WTC11 (cell line): ENCODE measurements around the gene ATP11A.

Experiments
- ATF3 ChIP-seq: sonication (generic); formaldehyde crosslinking; conservative IDR thresholded peaks from 2 replicates; pipeline ENCODE4 v1.8.1; 2022; ENCODE audit warnings: mild to moderate bottlenecking, missing genetic modification reagents
- CTCF ChIP-seq: fragments of 200-600 bp; IDR thresholded peaks from 2 replicates; pipeline ENCODE4 v1.8.0; 2022; ENCODE audit warnings: antibody characterized with exemption
- E2F1 ChIP-seq: sonication (generic); formaldehyde crosslinking; IDR thresholded peaks from 2 replicates; pipeline ENCODE4 v1.8.0; 2022; ENCODE audit warnings: mild to moderate bottlenecking, missing genetic modification reagents
- GABPB1 ChIP-seq: sonication (generic); formaldehyde crosslinking; IDR thresholded peaks from 2 replicates; pipeline ENCODE4 v1.8.1; 2023; ENCODE audit warnings: mild to moderate bottlenecking, missing genetic modification reagents
- MAX ChIP-seq: sonication (generic); formaldehyde crosslinking; IDR thresholded peaks from 2 replicates; pipeline ENCODE4 v1.8.0; 2022; ENCODE audit warnings: mild to moderate bottlenecking, missing genetic modification reagents
- MLX ChIP-seq: sonication (generic); formaldehyde crosslinking; IDR thresholded peaks from 2 replicates; pipeline ENCODE4 v1.8.1; 2023; ENCODE audit warnings: mild to moderate bottlenecking, missing genetic modification reagents, moderate library complexity
- NFYB ChIP-seq: sonication (generic); formaldehyde crosslinking; conservative IDR thresholded peaks from 2 replicates; pipeline ENCODE4 v1.8.0; 2022; ENCODE audit warnings: low read depth, missing genetic modification reagents
- SP1 ChIP-seq: sonication (generic); formaldehyde crosslinking; conservative IDR thresholded peaks from 2 replicates; pipeline ENCODE4 v1.8.1; 2022; ENCODE audit warnings: missing genetic modification reagents
- ZNF121 ChIP-seq: sonication (generic); formaldehyde crosslinking; IDR thresholded peaks from 2 replicates; pipeline ENCODE4 v1.8.0; 2023; ENCODE audit warnings: missing genetic modification reagents
- ZNF232 ChIP-seq: sonication (generic); formaldehyde crosslinking; IDR thresholded peaks from 2 replicates; pipeline ENCODE4 v1.8.0; 2022; ENCODE audit warnings: mild to moderate bottlenecking, missing genetic modification reagents

GRCh38 chr13:112709825-112710783 lies 20.3 kb downstream of the ATP11A start:
- TF ChIP-seq ZNF232 (no peak), CTCF (no peak), ZNF121 (CRISPR knock-in tag) (no peak), E2F1 (CRISPR knock-in tag) (no peak), ATF3 (no peak), SP1 (CRISPR knock-in tag) (no peak), MAX (CRISPR knock-in tag) (no peak), GABPB1 (CRISPR knock-in tag) (no peak), MLX (CRISPR knock-in tag) (no peak), NFYB (CRISPR knock-in tag) (no peak)
